GM19023 (cell line): ENCODE measurements around the gene TRIM65.

ENCODE experiments used
- ATAC-seq: cut with Tn5 transposase; IDR thresholded peaks from one replicate; pipeline ENCODE4 v1.9.1; 2021; ENCODE audit warnings: mild to moderate bottlenecking, moderate library complexity; ENCODE audit not compliant: unreplicated experiment

Gene TRIM65

DNA sequence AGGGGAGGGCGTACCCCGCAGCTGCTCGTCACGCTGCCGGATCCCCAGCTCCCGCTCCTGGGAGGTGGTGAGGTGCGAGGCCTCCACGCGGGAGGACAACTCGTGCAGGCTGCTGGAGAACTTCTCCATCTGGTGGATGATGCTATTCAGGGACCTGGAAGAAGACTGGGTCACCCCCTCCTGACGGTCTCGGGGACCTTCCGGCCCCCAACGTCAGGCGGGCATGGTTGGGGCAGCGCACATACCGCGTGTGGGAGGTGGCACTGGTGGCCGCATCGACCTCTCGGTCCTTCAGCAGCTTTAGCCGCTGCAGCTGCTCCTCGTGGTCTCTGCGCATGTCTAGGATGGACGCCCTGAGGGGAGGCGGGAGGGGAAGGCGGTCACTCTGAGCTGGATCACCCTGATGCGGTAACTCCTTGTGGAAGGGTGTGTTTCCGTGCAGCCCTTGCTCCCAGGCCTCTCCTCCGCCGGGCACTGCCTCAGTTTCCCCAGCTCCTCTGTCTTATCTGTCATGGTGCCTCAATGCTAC is 21.2 kb upstream of the TRIM65 start:
- ATAC-seq = no peak

DNA sequence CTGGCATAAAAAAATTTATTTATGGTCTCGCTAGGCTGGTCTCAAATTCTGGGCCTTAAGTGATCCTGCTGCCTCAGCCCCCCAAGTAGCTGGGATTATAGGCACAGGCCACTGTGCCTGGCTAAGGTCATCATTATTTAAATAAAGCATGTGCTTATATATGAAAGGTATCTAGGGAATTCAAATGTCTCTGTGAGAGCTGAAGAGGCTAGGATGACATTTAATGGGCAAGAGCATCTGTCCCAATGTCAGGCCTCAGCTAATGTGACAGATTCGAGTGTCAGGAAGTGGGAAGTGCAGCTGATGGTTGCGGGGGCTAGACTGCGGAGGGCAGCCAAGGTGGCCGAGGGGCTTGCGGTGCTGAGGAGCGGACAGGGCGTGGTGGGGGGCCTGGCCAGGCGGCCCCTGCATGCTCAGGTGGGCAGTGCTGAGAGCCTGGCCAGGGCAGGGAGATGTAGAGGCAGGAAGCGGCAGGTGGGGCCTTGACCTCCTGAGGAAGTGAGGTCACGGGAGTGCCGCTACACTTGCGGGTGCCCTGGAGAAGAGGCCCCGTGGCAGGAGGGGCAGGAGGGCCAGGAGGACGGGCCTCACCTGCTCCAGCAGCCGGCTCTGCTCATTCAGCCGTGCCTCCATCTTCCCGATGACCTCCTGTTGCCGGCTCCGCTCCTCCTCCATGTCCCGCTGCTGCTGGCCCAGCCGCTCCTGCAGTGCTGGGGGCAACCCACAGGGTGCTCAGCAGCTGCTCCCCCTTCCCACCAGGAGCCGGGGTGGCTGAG is 20.6 kb upstream of the TRIM65 start:
- ATAC-seq = no peak

GRCh38 chr17:75915268-75915667 is 18.5 kb upstream of the TRIM65 start:
- no peak for ATAC-seq

- ATAC-seq = no peak
These were observed 18.0 kb upstream of the TRIM65 start for GRCh38 chr17:75914643-75915267.

GRCh38 chr17:75913537-75914210 is 16.9 kb upstream of the TRIM65 start:
- no peak for ATAC-seq

DNA sequence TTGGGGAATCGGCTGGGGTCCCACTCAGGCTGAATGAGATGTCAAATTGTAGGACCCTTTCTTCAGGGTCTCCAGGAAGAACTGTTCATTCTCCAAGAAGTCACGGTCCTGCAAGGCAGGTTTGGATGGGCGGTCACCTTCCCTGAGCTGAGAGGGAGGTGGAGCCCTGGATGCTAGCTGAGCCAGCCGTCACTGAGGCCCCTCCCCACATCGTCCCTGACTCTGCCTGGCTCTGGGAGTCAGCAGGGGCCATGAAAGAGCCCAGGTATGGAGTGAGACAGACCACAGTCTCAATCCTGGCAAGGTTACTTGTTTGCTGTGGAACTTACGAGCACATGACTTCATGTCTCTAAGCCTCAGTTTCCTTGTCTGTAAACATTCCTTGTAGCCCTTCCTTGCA is 13.9 kb upstream of the TRIM65 start:
- no peak for ATAC-seq

GRCh38 chr17:75909812-75910274 is 13.1 kb upstream of the TRIM65 start:
- no peak for ATAC-seq

DNA sequence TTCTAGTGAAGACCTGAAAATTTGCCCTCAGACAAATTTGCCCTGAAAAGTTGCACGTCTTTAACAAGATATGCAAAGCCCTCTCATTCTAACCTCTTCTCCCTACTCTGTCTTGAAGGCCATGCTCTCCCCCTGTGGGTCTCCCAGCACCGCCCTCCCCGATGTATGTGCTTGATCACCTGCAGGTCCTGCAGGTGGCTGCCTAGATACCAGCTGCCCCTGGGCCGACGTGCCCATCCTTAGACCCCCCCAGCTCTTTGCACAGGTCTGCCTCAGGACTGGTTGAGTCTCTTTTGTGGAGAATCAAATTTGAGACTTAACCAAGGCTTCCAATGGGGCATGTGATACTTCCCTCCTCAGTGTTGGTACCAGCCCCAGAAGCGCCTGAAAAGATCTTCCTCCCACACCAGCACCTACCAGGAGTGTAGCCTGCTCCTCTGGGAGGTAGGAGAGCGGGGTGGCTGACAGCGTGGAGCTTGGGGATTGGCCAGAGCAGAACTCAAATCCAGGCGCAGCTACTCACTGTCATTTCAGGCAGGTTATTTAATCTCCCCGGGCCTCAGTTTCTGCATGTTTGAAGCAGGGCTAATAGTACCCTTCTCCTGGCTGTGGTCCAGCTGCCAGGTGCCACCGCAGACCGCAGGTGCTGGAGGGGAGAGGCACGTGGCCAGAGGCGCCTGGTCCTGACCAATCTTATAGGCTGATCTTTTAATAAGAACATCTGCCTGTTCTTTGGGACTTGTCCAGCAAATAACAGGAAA is 12.5 kb upstream of the TRIM65 start:
- no peak for ATAC-seq

- ATAC-seq = no peak
These were observed 11.4 kb upstream of the TRIM65 start for GRCh38 chr17:75908201-75908600.

- ATAC-seq = no peak
These were observed 9.6 kb upstream of the TRIM65 start for GRCh38 chr17:75906143-75906884.

GRCh38 chr17:75904749-75905521 is 8.2 kb upstream of the TRIM65 start, which contains the start of gene MRPL38:
MRPL38 (minus strand) TSS chr17:75904884; CDS start chr17:75904875, 9 bp downstream.
- ATAC-seq = peak; percentile 93

DNA sequence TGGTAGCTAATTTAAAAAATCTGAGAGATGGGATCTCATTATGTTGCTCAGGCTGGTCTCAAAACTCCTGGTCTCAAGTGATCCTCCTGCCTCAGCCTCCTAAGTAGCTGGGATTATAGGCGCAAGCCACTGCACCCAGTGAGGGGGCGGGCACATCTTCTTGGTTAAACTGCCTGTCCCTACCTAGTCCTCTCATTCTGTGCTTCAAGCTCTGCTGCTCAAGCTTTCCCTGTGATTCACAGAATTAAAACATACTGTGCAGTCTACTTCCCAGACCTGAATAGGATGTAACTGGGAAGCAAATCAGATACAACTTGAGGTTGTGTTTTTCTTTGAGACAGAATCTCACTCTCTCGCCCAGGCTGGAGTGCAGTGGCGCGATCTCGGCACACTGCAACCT is 5.7 kb upstream of the TRIM65 start:
- no peak for ATAC-seq

DNA sequence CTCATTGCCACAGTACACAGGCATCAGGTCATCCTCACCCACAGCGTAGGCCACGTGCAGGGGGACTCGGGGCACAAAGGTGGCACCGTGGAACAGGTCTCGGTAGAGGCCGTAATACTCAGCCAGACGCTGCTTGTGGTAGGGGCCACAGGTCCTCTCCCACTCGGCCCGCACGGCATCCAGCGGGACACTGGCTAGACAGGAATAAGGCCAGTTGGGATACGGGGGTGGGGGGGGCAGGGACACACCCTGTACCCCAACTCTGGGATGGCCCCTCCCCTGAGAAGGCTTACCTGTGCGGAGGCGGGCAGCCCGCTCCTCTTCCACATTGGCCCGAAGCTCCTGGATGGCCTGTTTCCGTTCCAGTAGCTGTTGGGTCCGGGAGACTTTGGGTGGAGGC is 5.0 kb upstream of the TRIM65 start:
- ATAC-seq = no peak

DNA sequence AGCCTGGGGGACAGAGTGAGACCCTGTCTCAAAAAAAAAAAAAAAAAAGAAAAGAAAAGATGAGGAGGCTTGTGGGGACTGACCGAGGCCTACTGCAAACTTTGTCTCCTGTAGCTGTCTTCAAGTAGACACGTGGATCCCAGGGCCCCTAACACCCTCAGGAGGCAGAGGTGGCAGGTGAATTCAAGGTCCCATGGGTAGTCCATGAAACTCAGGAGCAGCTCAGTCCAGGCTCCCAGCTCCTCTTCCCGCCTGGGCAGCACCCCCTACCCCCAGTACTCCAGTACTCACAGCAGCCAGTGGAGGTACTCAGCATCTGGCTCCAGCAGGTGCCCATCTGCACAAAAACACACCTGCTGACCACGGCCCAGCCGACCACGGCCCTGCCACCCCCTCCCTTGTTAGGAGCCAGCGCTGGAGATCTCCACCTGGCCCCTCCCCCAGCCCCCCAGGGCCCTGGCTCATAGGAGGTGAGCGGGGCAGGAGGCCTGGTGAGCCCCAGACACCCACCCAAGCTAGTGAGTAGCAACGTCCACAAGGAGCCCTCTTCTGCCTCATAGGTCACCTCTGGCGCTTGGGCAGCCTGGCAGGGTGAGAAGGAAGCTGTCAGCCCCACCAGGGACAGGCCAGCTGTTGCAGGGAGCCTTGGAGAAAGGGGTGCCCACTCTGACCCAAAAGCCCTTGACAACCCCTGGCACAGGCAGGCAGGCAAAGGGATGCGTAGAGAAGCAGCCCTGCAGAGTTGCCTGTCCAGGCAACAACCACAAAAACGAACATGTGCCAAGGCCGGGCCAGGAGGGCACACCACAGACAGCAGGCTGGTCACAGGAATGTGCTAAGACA is 4.2 kb upstream of the TRIM65 start:
- ATAC-seq = no peak

DNA sequence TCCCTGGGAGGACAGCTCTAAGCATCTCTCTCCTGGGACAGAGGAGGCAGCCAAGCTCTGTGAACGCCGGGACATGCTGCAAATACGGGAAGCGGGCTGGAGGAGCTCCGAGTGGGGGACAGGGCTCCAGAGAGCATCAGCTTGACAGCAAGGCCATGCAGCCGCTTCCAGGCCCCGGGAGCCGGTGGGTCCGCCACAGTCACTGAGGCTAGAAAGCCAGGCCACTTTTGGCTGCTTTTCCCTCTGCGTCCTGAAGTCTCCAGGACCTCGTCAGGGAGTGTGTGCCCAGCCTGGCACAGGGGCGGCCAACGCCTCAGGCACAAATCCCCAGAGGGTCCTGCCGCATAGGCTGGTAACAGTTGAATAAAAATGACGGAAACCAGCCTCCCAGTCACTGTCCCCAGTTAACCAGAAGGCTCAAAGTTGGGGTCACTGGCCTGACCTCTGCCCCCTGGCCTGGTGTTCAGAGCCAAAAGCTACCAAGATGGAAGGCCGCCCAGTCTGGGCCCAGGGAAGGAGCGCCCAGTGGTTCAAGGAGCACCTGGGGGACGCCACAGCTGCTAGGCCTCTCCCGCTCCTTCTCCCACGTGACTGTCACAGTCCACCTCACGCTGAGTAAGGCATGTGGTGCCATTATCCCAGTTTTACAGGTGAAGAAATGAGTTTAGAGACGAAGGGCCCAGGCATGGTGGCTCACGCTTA is 3.2 kb upstream of the TRIM65 start:
- no peak for ATAC-seq

GRCh38 chr17:75899353-75899752 is 2.6 kb upstream of the TRIM65 start:
- ATAC-seq = no peak

DNA sequence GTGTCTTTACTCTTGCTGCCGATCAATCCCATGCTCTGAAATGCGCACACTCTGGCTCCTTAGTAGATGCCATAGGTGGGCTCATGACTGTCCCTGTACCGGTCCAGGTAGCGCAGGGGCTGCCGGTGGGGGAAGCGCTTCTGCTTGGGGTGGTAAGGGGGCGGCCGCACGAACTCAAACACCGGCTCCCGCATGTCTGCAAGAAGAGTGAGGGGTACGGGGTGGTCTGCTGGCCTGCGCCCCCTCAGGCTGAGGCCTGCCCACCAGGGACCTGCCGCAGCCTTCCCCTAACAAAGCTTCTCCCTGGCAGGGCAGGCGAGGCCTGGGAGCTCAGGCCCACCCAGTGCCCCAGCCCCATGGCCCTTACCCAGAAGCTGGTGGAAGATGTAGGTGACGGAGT is 2.0 kb upstream of the TRIM65 start:
- no peak for ATAC-seq

GRCh38 chr17:75898065-75898464 is 1.3 kb upstream of the TRIM65 start:
- ATAC-seq = no peak
